ENCODE results near the gene CARNS1. TPM values are rescaled to one million over a fixed set of nuclear protein-coding genes. Genes with fewer than 3 reads are reported as not detected.

CARNS1 gene
- total RNA-seq, 1 experiment from 2014 or later: 1.1 TPM

GRCh38 chr11:67393990-67394389, 21.5 kb upstream of the CARNS1 start:
- Histone ChIP-seq H3K18ac (ENCODE audit: insufficient read length, low read depth, low read length) (no peak overlapping the region), H3K27me3 (ENCODE audit: insufficient read depth, low read length) (no peaks in the 10 kb centered on the region), H4K91ac (ENCODE audit: insufficient read length, low read depth, low read length) (no peak overlapping the region), H3K4ac (ENCODE audit: low read depth, low read length) (no peak overlapping the region), H3K56ac (ENCODE audit: insufficient read length, low read depth, low read length) (no peak overlapping the region), H2AK5ac (ENCODE audit: insufficient read length, low read length) (no peak overlapping the region), H4K8ac (replicated peaks; ENCODE audit: insufficient read length, low read depth, low read length) (no peak overlapping the region), H4K5ac (ENCODE audit: insufficient read length, low read depth, low read length) (no peak overlapping the region), H2BK5ac (ENCODE audit: insufficient read length, low read length) (no peak overlapping the region), H3K23me2 (ENCODE audit: insufficient read length, low read depth, low read length, poor library complexity, severe bottlenecking) (peaks cover 13% of the 10 kb centered on the region), H3K23ac (ENCODE audit: insufficient read length, low read depth, low read length) (no peak overlapping the region), H3K79me2 (ENCODE audit: insufficient read depth, low read length) (no peaks in the 10 kb centered on the region), H3K4me2 (ENCODE audit: insufficient read depth, insufficient read length, low read length) (no peak overlapping the region), H2BK15ac (ENCODE audit: low read depth, low read length) (no peak overlapping the region), H2BK20ac (ENCODE audit: low read depth, low read length, poor library complexity, severe bottlenecking) (no peak overlapping the region), H3K27ac (ENCODE audit: insufficient read length, low read depth, low read length) (no peak overlapping the region), H3T11ph (ENCODE audit: low read length) (no peak overlapping the region), H3K9ac (ENCODE audit: extremely low read depth, insufficient read length, low read length) (no peak overlapping the region), H2BK120ac (ENCODE audit: low read depth, low read length, poor library complexity, severe bottlenecking) (no peak overlapping the region), H3K79me1 (ENCODE audit: insufficient read depth, low read depth, low read length, poor library complexity, severe bottlenecking) (no peaks in the 10 kb centered on the region), H4K20me1 (ENCODE audit: control insufficient read depth, insufficient read depth, insufficient read length) (no peaks in the 10 kb centered on the region), H2BK12ac (ENCODE audit: insufficient read length, low read depth, low read length) (no peak overlapping the region), H3K9me3 (ENCODE audit: control insufficient read depth, low read depth, low read length) (no peaks in the 10 kb centered on the region), H2AFZ (ENCODE audit: low read length) (no peak overlapping the region), H3K4me1 (ENCODE audit: insufficient read depth, low read length) (no peaks in the 10 kb centered on the region; the same call in 1 of the 2 replicates), H3K14ac (ENCODE audit: insufficient read depth, low read length) (no peak overlapping the region)
- peak overlapping the region in 1 of 3 experiments; percentile 59; a peak in 1 of 7 replicates for H3K27ac Mint-ChIP-seq
- TF ChIP-seq, protein P1, sequence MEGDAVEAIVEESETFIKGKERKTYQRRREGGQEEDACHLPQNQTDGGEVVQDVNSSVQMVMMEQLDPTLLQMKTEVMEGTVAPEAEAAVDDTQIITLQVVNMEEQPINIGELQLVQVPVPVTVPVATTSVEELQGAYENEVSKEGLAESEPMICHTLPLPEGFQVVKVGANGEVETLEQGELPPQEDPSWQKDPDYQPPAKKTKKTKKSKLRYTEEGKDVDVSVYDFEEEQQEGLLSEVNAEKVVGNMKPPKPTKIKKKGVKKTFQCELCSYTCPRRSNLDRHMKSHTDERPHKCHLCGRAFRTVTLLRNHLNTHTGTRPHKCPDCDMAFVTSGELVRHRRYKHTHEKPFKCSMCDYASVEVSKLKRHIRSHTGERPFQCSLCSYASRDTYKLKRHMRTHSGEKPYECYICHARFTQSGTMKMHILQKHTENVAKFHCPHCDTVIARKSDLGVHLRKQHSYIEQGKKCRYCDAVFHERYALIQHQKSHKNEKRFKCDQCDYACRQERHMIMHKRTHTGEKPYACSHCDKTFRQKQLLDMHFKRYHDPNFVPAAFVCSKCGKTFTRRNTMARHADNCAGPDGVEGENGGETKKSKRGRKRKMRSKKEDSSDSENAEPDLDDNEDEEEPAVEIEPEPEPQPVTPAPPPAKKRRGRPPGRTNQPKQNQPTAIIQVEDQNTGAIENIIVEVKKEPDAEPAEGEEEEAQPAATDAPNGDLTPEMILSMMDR (conservative IDR thresholded peaks at IDR 0.05): no peak
- peak overlapping the region; percentile 44 to 47; a peak in 4 of 5 replicates for H3K4me3 Mint-ChIP-seq
- no peaks in the 10 kb centered on the region for H3K27me3 Mint-ChIP-seq (ENCODE audit: low read depth)
- no peak for DNase-seq
- H3K36me3 Mint-ChIP-seq (ENCODE audit: insufficient read depth in 1 of 3, low read depth in 3 of 3): peaks cover 19 to 42% (median 38%) of the 10 kb centered on the region in 3 experiments
- H3K4me1 Mint-ChIP-seq: peaks cover 26 to 30% of the 10 kb centered on the region in 2 experiments
- WGBS (ENCODE audit: extremely low coverage, insufficient read length, low lambda C conversion rate): no CpG with 5 or more reads among the region's 5 CpGs
- H3K9me3 Mint-ChIP-seq: no peaks in the 10 kb centered on the region; a peak in 1 of 5 replicates
